ENCODE results near the gene NCOA7.

The NCOA7 gene

GRCh38 chr6:125943528-125944433, 153.0 kb downstream of the NCOA7 start:
- DNase-seq (ENCODE audit: extremely low read depth, low read depth) = no peak
- TF ChIP-seq, protein P1, sequence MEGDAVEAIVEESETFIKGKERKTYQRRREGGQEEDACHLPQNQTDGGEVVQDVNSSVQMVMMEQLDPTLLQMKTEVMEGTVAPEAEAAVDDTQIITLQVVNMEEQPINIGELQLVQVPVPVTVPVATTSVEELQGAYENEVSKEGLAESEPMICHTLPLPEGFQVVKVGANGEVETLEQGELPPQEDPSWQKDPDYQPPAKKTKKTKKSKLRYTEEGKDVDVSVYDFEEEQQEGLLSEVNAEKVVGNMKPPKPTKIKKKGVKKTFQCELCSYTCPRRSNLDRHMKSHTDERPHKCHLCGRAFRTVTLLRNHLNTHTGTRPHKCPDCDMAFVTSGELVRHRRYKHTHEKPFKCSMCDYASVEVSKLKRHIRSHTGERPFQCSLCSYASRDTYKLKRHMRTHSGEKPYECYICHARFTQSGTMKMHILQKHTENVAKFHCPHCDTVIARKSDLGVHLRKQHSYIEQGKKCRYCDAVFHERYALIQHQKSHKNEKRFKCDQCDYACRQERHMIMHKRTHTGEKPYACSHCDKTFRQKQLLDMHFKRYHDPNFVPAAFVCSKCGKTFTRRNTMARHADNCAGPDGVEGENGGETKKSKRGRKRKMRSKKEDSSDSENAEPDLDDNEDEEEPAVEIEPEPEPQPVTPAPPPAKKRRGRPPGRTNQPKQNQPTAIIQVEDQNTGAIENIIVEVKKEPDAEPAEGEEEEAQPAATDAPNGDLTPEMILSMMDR (IDR thresholded peaks at IDR 0.05; ENCODE audit: low read depth, low read length, missing control alignments) = no peak
- no peak overlapping the region for H3K4me3 ChIP-seq (replicated peaks; ENCODE audit: low read depth, low read length)

- no peak for DNase-seq (ENCODE audit: extremely low read depth, low read depth)
- TF ChIP-seq, protein P1 (IDR thresholded peaks at IDR 0.05; ENCODE audit: low read depth, low read length, missing control alignments) = no peak
- H3K4me3 ChIP-seq (replicated peaks; ENCODE audit: low read depth, low read length) = no peak overlapping the region
These were observed 153.7 kb downstream of the NCOA7 start for GRCh38 chr6:125944434-125944816.

- DNase-seq (ENCODE audit: extremely low read depth, low read depth) = no peak
- no peak overlapping the region for H3K4me3 ChIP-seq (replicated peaks; ENCODE audit: low read depth, low read length)
- TF ChIP-seq, protein P1 (IDR thresholded peaks at IDR 0.05; ENCODE audit: low read depth, low read length, missing control alignments) = no peak
These were observed 154.1 kb downstream of the NCOA7 start for GRCh38 chr6:125944896-125945295.

DNA sequence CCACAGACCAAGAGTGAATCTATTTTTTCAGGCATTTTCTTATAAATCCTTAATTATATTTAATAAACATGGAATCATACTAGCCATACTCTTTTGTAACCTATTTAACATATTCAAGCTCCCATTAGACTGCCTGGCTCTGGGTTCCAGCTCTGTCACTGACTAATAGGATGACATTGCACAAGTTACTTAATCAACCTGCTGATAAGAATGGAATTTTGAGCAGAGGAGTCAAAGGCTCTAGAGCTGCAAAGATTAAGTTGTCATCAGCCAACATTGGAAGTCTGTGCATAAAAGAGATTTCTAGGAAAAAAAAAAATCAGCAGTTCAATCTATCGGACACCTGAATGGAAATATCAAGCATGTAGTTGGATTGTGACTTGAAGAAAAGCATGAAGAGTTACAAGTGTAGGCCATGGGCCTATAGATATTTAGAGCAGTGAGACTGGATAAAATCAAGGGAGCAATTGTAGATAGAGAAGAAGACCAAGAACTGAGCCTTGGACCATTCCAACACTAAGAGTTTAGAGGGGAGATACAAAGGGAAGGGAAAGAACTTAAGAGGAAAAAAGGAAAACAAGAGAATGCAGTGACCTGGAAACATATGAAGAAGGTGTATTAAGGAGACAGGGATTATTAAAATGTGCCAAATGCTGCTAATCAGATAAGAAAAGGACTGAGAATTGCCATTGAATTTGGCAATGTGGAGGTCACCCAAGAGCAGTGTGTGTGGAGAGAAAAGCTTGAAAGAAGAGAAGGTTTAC, 154.8 kb downstream of the NCOA7 start:
- no peak for DNase-seq (ENCODE audit: extremely low read depth, low read depth)
- H3K4me3 ChIP-seq (replicated peaks; ENCODE audit: low read depth, low read length) = no peak overlapping the region
- TF ChIP-seq, protein P1 (IDR thresholded peaks at IDR 0.05; ENCODE audit: low read depth, low read length, missing control alignments) = no peak

GRCh38 chr6:125947615-125948014, 156.9 kb downstream of the NCOA7 start:
- TF ChIP-seq, protein P1 (IDR thresholded peaks at IDR 0.05; ENCODE audit: low read depth, low read length, missing control alignments) = no peak
- H3K4me3 ChIP-seq (replicated peaks; ENCODE audit: low read depth, low read length) = no peak overlapping the region
- DNase-seq (ENCODE audit: extremely low read depth, low read depth) = no peak

DNA sequence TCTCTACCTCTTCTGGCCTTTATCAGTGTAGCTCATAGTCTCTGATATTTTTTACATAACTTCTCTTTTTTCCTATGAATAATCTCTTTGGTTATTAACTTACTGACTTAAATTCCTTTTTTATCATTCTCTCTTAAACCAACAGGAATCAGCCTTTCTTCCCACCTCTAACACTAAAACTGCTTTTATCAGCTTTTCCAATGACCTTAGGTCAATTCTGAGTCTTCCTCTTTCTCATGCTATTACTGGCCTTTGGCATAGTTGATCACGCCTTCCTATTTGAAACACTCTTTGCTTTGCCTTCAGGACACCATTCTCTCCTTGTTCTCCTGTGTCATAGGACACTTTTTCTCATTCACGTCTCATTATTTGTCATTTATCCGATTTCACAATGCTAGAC, 157.7 kb downstream of the NCOA7 start:
- TF ChIP-seq, protein P1 (IDR thresholded peaks at IDR 0.05; ENCODE audit: low read depth, low read length, missing control alignments) = no peak
- no peak for DNase-seq (ENCODE audit: extremely low read depth, low read depth)
- no peak overlapping the region for H3K4me3 ChIP-seq (replicated peaks; ENCODE audit: low read depth, low read length)

All from HFF-Myc (cell line).